SK-N-SH treated with all-trans-retinoic acid at 6 μM for 48 hours (cell line): ENCODE results near the gene NEK1.

ENCODE experiments used
- ARNTL ChIP-seq: fragments of 450-650 bp; formaldehyde crosslinking; IDR thresholded peaks from 2 replicates; pipeline ENCODE4 v1.5.0; 2020; ENCODE audit warnings: low read depth, mild to moderate bottlenecking, moderate library complexity, borderline replicate concordance
- BACH2 ChIP-seq: fragments of 250-450 bp; sonication (Bioruptor Pico); IDR thresholded peaks from 2 replicates; pipeline ENCODE4 v1.9.0; 2021; ENCODE audit warnings: mild to moderate bottlenecking, borderline replicate concordance
- CSDC2 ChIP-seq: fragments of 250-450 bp; sonication (Bioruptor Pico); IDR thresholded peaks from 2 replicates; pipeline ENCODE4 v1.5.0; 2020; ENCODE audit warnings: mild to moderate bottlenecking, moderate library complexity
- GLIS3 ChIP-seq: fragments of 250-450 bp; sonication (Bioruptor Pico); IDR thresholded peaks from 2 replicates; pipeline ENCODE4 v1.5.0; 2020; ENCODE audit warnings: mild to moderate bottlenecking, moderate library complexity
- RARB ChIP-seq: fragments of 250-450 bp; sonication (Bioruptor Pico); IDR thresholded peaks from 2 replicates; pipeline ENCODE4 v1.8.0; 2021; ENCODE audit warnings: mild to moderate bottlenecking, moderate library complexity
- SNAI2 ChIP-seq: fragments of 250-450 bp; sonication (Bioruptor Pico); IDR thresholded peaks from 2 replicates; pipeline ENCODE4 v1.5.0; 2020; ENCODE audit warnings: mild to moderate bottlenecking, moderate library complexity
- TCF4 ChIP-seq: fragments of 250-450 bp; sonication (Bioruptor Pico); IDR thresholded peaks from 2 replicates; pipeline ENCODE4 v1.8.0; 2021; ENCODE audit warnings: mild to moderate bottlenecking, moderate library complexity, borderline replicate concordance
- ZFP3 ChIP-seq: fragments of 250-450 bp; sonication (Bioruptor Pico); IDR thresholded peaks from 2 replicates; pipeline ENCODE4 v1.5.0; 2020; ENCODE audit warnings: mild to moderate bottlenecking, moderate library complexity
- ZNF70 ChIP-seq: fragments of 450-650 bp; formaldehyde crosslinking; IDR thresholded peaks from 2 replicates; pipeline ENCODE4 v1.5.0; 2020; ENCODE audit warnings: mild to moderate bottlenecking, moderate library complexity
- TF ChIP-seq, protein P1 (sequence below): fragments of 250-450 bp; sonication (Bioruptor Pico); IDR thresholded peaks from 2 replicates; pipeline ENCODE4 v1.5.0; 2020; ENCODE audit warnings: mild to moderate bottlenecking, moderate library complexity

GRCh38 chr4:169540774-169541173 is 71.6 kb downstream of the NEK1 start:
- TF ChIP-seq ZFP3: no peak
- TF ChIP-seq TCF4 (CRISPR knock-in tag): no peak
- TF ChIP-seq SNAI2 (CRISPR knock-in tag): no peak
- TF ChIP-seq ZNF70 (CRISPR knock-in tag): no peak
- TF ChIP-seq RARB: no peak
- TF ChIP-seq, protein P1, sequence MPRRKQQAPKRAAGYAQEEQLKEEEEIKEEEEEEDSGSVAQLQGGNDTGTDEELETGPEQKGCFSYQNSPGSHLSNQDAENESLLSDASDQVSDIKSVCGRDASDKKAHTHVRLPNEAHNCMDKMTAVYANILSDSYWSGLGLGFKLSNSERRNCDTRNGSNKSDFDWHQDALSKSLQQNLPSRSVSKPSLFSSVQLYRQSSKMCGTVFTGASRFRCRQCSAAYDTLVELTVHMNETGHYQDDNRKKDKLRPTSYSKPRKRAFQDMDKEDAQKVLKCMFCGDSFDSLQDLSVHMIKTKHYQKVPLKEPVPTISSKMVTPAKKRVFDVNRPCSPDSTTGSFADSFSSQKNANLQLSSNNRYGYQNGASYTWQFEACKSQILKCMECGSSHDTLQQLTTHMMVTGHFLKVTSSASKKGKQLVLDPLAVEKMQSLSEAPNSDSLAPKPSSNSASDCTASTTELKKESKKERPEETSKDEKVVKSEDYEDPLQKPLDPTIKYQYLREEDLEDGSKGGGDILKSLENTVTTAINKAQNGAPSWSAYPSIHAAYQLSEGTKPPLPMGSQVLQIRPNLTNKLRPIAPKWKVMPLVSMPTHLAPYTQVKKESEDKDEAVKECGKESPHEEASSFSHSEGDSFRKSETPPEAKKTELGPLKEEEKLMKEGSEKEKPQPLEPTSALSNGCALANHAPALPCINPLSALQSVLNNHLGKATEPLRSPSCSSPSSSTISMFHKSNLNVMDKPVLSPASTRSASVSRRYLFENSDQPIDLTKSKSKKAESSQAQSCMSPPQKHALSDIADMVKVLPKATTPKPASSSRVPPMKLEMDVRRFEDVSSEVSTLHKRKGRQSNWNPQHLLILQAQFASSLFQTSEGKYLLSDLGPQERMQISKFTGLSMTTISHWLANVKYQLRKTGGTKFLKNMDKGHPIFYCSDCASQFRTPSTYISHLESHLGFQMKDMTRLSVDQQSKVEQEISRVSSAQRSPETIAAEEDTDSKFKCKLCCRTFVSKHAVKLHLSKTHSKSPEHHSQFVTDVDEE: no peak
- no peak for TF ChIP-seq ARNTL
- no peak for TF ChIP-seq CSDC2
- no peak for TF ChIP-seq GLIS3 (CRISPR knock-in tag)
- TF ChIP-seq BACH2 (CRISPR knock-in tag): no peak
